Gastroesophageal sphincter (tissue), 4 donors: Measurements from ENCODE around the gene YJU2. TPM values are rescaled to one million over a fixed set of nuclear protein-coding genes. Genes with fewer than 3 reads are reported as not detected.

Experiments
- ATAC-seq: fragments of 150-250 bp; one replicate; pipeline ENCODE4 v1.9.1; 2016; ENCODE audit warnings: mild to moderate bottlenecking, moderate library complexity
- H3K27ac ChIP-seq, 4 donors: fragments of 200-600 bp; sonication (generic) in 3 of 4; 1 replicate in 3 of 4; 2 replicates in 1 of 4; pipeline ENCODE4 v1.5.1; 2016 to 2019
- H3K27me3 ChIP-seq: fragments of 200-600 bp; sonication (generic); one replicate; pipeline ENCODE4 v1.5.1; 2019
- H3K36me3 ChIP-seq, 2 donors: fragments of 200-600 bp; sonication (generic); one replicate each; pipeline ENCODE4 v1.5.1; 2019; ENCODE audit warnings: control low read depth in 1 of 2
- H3K4me1 ChIP-seq, 3 donors: fragments of 200-600 bp; sonication (generic); 1 replicate in 2 of 3; 2 replicates in 1 of 3; pipeline ENCODE4 v1.5.1; 2016 to 2019; ENCODE audit warnings: control low read depth in 2 of 3
- H3K4me3 ChIP-seq, 2 donors: fragments of 200-600 bp; sonication (generic); one replicate each; pipeline ENCODE4 v1.5.1; 2019; ENCODE audit warnings: mild to moderate bottlenecking in 1 of 2, moderate library complexity in 1 of 2
- H3K9me3 ChIP-seq, 3 donors: fragments of 200-600 bp; sonication (generic); one replicate each; pipeline ENCODE4 v1.5.1; 2017 to 2019; ENCODE audit warnings: control low read depth in 2 of 3
- EP300 ChIP-seq: sonication (generic); formaldehyde crosslinking; IDR thresholded peaks from one replicate; pipeline ENCODE4 v1.6.1; 2017; ENCODE audit warnings: antibody characterized with exemption, mild to moderate bottlenecking
- POLR2A ChIP-seq, 2 donors: fragments of 450-650 bp; IDR thresholded peaks; one replicate each; pipeline ENCODE4 v1.6.1; 2017; ENCODE audit warnings: antibody characterized with exemption in 2 of 2, mild to moderate bottlenecking in 2 of 2, moderate library complexity in 1 of 2
- POLR2AphosphoS5 ChIP-seq: sonication (generic); formaldehyde crosslinking; IDR thresholded peaks from one replicate; pipeline ENCODE4 v1.6.1; 2017; ENCODE audit warnings: antibody characterized with exemption
- WGBS, 2 donors: methylation state at CpG; one replicate each; pipeline ENCODE4 v1.1.5; 2018; ENCODE audit warnings: low coverage in 1 of 2; 5-methylcytosine and 5-hydroxymethylcytosine counted together
- total RNA-seq, 4 donors: library from RNA; depleted of rRNA; stranded (reverse); fragments of >200 nt; gene quantifications; one replicate each; pipeline ENCODE4 v1.1.0, GENCODE V29; 2016
- TF ChIP-seq, protein P1 (sequence below), 4 experiments: fragments of 200-600 bp in 2 of 4; fragments of 450-650 bp in 2 of 4; sonication (generic) in 1 of 4; IDR thresholded peaks; one replicate each; pipeline ENCODE4 v1.5.1; 2017 to 2019; ENCODE audit warnings: antibody characterized with exemption in 4 of 4, mild to moderate bottlenecking in 2 of 4, moderate library complexity in 2 of 4

Gene YJU2
- total RNA-seq, 4 donors from 2014 or later, result 20.0 to 24.6 (median 21.6) TPM

DNA sequence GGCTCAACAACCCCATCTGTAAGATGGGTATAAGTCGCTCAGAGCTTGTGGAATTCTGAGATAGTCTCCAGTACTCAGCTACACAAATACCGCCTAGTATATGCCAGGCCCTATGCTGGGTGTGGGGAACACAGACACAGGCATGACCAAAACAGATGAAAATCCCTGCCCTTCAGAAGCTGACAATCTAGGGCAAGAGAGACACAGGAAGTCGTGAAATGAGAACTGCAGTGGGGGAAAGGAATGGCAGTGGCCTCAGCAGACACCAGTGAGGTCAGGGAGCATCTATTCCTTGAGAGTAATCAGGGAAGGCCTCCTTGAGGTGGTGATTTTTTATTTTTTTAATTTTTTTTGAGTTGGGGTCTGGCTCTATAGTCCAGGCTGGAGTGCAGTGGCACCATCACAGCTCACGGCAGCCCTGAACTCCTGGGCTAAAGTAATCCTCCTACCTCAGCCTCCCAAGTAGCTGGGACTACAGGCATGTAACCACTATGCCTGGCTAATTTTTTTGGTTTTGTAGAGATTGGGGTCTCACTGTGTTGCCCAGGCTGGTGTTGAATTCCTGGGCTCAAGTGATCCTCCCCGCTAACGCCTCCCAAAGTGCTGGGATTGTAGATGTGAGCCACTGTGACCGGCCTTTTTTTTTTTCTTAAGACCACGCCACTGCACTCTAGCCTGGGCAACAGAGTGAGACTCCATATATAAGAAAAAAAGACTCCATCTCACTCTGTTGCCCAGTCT is 52.1 kb downstream of the YJU2 start:
- Histone ChIP-seq H3K27ac (no peak overlapping the region), H3K36me3 (no peaks in the 10 kb centered on the region), H3K4me3 (no peak overlapping the region), H3K9me3 (no peaks in the 10 kb centered on the region), H3K4me1 (no peaks in the 10 kb centered on the region), H3K27me3 (peaks cover 48% of the 10 kb centered on the region)
- TF ChIP-seq EP300 (no peak), POLR2AphosphoS5 (no peak), POLR2A (IDR thresholded peaks at IDR 0.05) (no peak)
- TF ChIP-seq, protein P1, sequence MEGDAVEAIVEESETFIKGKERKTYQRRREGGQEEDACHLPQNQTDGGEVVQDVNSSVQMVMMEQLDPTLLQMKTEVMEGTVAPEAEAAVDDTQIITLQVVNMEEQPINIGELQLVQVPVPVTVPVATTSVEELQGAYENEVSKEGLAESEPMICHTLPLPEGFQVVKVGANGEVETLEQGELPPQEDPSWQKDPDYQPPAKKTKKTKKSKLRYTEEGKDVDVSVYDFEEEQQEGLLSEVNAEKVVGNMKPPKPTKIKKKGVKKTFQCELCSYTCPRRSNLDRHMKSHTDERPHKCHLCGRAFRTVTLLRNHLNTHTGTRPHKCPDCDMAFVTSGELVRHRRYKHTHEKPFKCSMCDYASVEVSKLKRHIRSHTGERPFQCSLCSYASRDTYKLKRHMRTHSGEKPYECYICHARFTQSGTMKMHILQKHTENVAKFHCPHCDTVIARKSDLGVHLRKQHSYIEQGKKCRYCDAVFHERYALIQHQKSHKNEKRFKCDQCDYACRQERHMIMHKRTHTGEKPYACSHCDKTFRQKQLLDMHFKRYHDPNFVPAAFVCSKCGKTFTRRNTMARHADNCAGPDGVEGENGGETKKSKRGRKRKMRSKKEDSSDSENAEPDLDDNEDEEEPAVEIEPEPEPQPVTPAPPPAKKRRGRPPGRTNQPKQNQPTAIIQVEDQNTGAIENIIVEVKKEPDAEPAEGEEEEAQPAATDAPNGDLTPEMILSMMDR (IDR thresholded peaks at IDR 0.05), result no peak
- no peak for ATAC-seq
- WGBS, 2 donors, result 92 to 100% methylated on average over 2 to 4 of the region's 8 CpGs

DNA sequence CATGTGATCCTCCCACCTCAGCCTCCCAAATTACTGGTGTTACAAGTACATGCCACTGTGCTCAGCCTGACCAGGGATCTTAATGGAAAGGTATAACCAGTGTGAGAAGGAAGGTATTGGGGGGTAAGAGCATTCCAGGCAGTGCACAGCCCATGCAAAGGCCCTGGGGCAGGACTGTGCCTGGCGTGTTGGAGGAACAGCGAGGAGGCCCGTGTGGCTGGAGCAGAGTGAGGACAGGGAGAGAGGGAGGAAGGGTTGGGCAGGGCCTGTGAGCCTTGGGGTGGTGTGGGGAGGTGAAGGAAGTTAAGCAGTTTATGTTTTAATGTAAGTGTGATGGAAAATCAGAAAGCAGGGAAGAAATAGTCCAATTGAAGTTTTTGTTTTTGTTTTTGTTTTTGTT is 53.7 kb downstream of the YJU2 start:
- Histone ChIP-seq H3K27ac (no peak overlapping the region), H3K9me3 (no peaks in the 10 kb centered on the region), H3K4me3 (no peak overlapping the region), H3K4me1 (peaks cover 0 to 9% (median 4%) of the 10 kb centered on the region in 3 donors), H3K27me3 (peaks cover 53% of the 10 kb centered on the region), H3K36me3 (no peaks in the 10 kb centered on the region)
- no peak for ATAC-seq
- TF ChIP-seq EP300 (no peak), POLR2AphosphoS5 (no peak), POLR2A (IDR thresholded peaks at IDR 0.05) (no peak)
- TF ChIP-seq, protein P1 (IDR thresholded peaks at IDR 0.05), result no peak
- 85 to 100% methylated on average over 1 to 3 of the region's 3 CpGs for WGBS, 2 donors

- Histone ChIP-seq H3K4me1 (peaks cover 0 to 9% (median 4%) of the 10 kb centered on the region in 3 donors), H3K27ac (no peak overlapping the region), H3K4me3 (no peak overlapping the region), H3K9me3 (no peaks in the 10 kb centered on the region), H3K36me3 (no peaks in the 10 kb centered on the region), H3K27me3 (peaks cover 48% of the 10 kb centered on the region)
- no peak for ATAC-seq
- whole genome bisulfite sequencing, 2 donors, result 47 to 56% methylated on average over 3 to 13 of the region's 13 CpGs
- TF ChIP-seq EP300, result no peak
- TF ChIP-seq, protein P1 (IDR thresholded peaks at IDR 0.05), result no peak
- TF ChIP-seq POLR2A (IDR thresholded peaks at IDR 0.05), result no peak
- no peak for TF ChIP-seq POLR2AphosphoS5
Measured at GRCh38 chr19:4301590-4302242, 54.8 kb downstream of the YJU2 start.

- Histone ChIP-seq H3K36me3 (no peaks in the 10 kb centered on the region), H3K27ac (no peak within 1 kb of the TSS), H3K27me3 (peaks cover 44% of the 10 kb centered on the region), H3K4me3 (no peak within 1 kb of the TSS), H3K9me3 (no peaks in the 10 kb centered on the region), H3K4me1 (peaks cover 0 to 9% (median 4%) of the 10 kb centered on the region in 3 donors)
- TF ChIP-seq POLR2A (IDR thresholded peaks at IDR 0.05), result no peak
- no peak for TF ChIP-seq POLR2AphosphoS5
- TF ChIP-seq, protein P1 (IDR thresholded peaks at IDR 0.05), result no peak
- no peak for TF ChIP-seq EP300
- WGBS, 2 donors, result 29 to 40% methylated on average over 1 to 2 of the region's 8 CpGs
- no peak for ATAC-seq
Measured at GRCh38 chr19:4302243-4302640, 55.4 kb downstream of the YJU2 start, which contains the start of gene TMIGD2. TSS of gene TMIGD2 (minus strand) at chr19:4302389. CDS start at chr19:4302385, 4 bp downstream.
